T-helper 17 cell (primary cell): ENCODE results near the gene EPM2A. TPM values are rescaled to one million over a fixed set of nuclear protein-coding genes. Genes with fewer than 3 reads are reported as not detected.

Experiments
- ATAC-seq: fragments of 150-1000 bp; cut with Tn5 transposase; 2 replicates; pipeline ENCODE4 v1.10.0; 2021; ENCODE audit warnings: mild to moderate bottlenecking, moderate library complexity
- DNase-seq, 3 donors: peaks; one replicate each; pipeline versions ENCODE4 v3.0.0 to v3.0.0-alpha.2; 2020 to 2021
- H3K9me3 ChIP-seq: one replicate; pipeline ENCODE4 v1.7.0; 2013; ENCODE audit warnings: low read length, mild to moderate bottlenecking; ENCODE audit not compliant: control insufficient read depth, poor library complexity, severe bottlenecking
- H3K27ac Mint-ChIP-seq: one replicate; pipeline ENCODE4 v1.8.0; 2022; ENCODE audit warnings: mild to moderate bottlenecking, moderate library complexity, mixed read lengths
- H3K27me3 Mint-ChIP-seq: one replicate; pipeline ENCODE4 v1.8.0; 2022; ENCODE audit warnings: mixed read lengths
- H3K36me3 Mint-ChIP-seq: one replicate; pipeline ENCODE4 v1.8.0; 2022; ENCODE audit warnings: low read depth, mixed read lengths
- H3K4me1 Mint-ChIP-seq: one replicate; pipeline ENCODE4 v1.8.0; 2022; ENCODE audit warnings: mild to moderate bottlenecking, mixed read lengths
- H3K4me3 Mint-ChIP-seq: one replicate; pipeline ENCODE4 v1.8.0; 2022; ENCODE audit warnings: mild to moderate bottlenecking, moderate library complexity, mixed read lengths
- total RNA-seq, 4 donors: library from RNA in 2 of 4; stranded (reverse) in 2 of 4; gene quantifications; one replicate each; pipeline ENCODE4 v1.2.3 and lab custom pipeline; 2022 to 2026

The EPM2A gene
- total RNA-seq, 2 donors from 2014 or later: 4.5 to 5.7 TPM

GRCh38 chr6:145633981-145634627, 101.2 kb downstream of the EPM2A start:
- H3K9me3 ChIP-seq: no peaks in the 10 kb centered on the region
- H3K4me1 Mint-ChIP-seq: peaks cover 8% of the 10 kb centered on the region
- H3K4me3 Mint-ChIP-seq: no peak overlapping the region
- DNase-seq (peak; percentile 50 to 74 (median 65)), ATAC-seq (peak; percentile 79)
- H3K27ac Mint-ChIP-seq: no peak overlapping the region
- no peaks in the 10 kb centered on the region for H3K27me3 Mint-ChIP-seq
- no peaks in the 10 kb centered on the region for H3K36me3 Mint-ChIP-seq

DNA sequence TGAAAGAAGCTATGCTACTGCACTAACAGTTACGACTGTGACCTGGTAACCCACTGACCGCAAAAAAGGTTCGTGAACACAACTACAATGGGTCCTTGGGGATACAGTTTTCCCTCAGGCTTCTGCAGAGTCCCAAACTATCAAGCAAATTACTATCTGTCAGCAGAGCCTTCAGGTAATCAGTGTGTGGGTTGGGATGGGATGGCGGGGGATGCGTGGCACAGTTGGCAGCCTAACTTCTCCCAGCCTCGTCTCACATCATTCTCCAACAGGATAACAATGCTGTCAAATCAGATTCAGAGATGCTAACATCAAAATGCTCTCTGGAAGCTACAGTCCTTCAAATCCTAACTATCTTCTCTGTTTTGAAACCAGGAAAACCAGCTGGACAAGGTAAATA, 102.3 kb downstream of the EPM2A start:
- peaks cover 8% of the 10 kb centered on the region for H3K4me1 Mint-ChIP-seq
- no peak overlapping the region for H3K27ac Mint-ChIP-seq
- no peaks in the 10 kb centered on the region for H3K36me3 Mint-ChIP-seq
- no peak overlapping the region for H3K4me3 Mint-ChIP-seq
- DNase-seq (no peak), ATAC-seq (no peak)
- no peaks in the 10 kb centered on the region for H3K27me3 Mint-ChIP-seq
- no peaks in the 10 kb centered on the region for H3K9me3 ChIP-seq

DNA sequence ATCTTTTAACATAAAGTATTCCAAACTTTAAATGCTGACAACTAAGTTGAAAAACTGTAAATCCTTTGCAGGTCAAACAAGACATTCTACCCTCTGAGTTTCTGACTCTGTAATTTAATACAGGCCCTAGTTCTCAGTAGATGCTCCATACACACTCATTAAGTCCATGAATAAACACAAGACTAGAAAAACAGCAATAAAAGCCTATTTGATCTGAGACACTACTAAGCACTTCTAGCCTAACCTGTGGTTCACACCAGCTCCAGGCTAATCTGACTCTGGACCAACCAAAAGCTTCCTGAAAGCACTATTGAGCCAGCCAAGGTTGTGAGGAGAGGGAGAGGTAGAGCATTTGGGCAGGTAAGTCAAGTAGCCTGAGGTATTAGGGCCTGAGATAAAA, 103.9 kb downstream of the EPM2A start:
- no peaks in the 10 kb centered on the region for H3K36me3 Mint-ChIP-seq
- no peak overlapping the region for H3K27ac Mint-ChIP-seq
- no peak for ATAC-seq
- H3K4me1 Mint-ChIP-seq: peaks cover 8% of the 10 kb centered on the region
- H3K9me3 ChIP-seq: no peaks in the 10 kb centered on the region
- H3K4me3 Mint-ChIP-seq: no peak overlapping the region
- no peaks in the 10 kb centered on the region for H3K27me3 Mint-ChIP-seq
- no peak for DNase-seq

GRCh38 chr6:145630598-145630997, 104.7 kb downstream of the EPM2A start:
- no peaks in the 10 kb centered on the region for H3K9me3 ChIP-seq
- Mint-ChIP-seq H3K4me1 (peaks cover 8% of the 10 kb centered on the region), H3K36me3 (no peaks in the 10 kb centered on the region), H3K4me3 (no peak overlapping the region), H3K27ac (no peak overlapping the region), H3K27me3 (no peaks in the 10 kb centered on the region)
- ATAC-seq: no peak
- DNase-seq: no peak

- ATAC-seq (no peak), DNase-seq (no peak)
- H3K27me3 Mint-ChIP-seq: no peaks in the 10 kb centered on the region
- no peaks in the 10 kb centered on the region for H3K36me3 Mint-ChIP-seq
- no peak overlapping the region for H3K4me3 Mint-ChIP-seq
- no peak overlapping the region for H3K27ac Mint-ChIP-seq
- no peaks in the 10 kb centered on the region for H3K9me3 ChIP-seq
- peaks cover 7% of the 10 kb centered on the region for H3K4me1 Mint-ChIP-seq
Observed at GRCh38 chr6:145629478-145629877, 105.8 kb downstream of the EPM2A start.

GRCh38 chr6:145627451-145627850, 107.9 kb downstream of the EPM2A start:
- H3K27ac Mint-ChIP-seq: no peak overlapping the region
- no peaks in the 10 kb centered on the region for H3K4me1 Mint-ChIP-seq
- H3K36me3 Mint-ChIP-seq: no peaks in the 10 kb centered on the region
- DNase-seq (no peak), ATAC-seq (no peak)
- no peaks in the 10 kb centered on the region for H3K9me3 ChIP-seq
- no peaks in the 10 kb centered on the region for H3K27me3 Mint-ChIP-seq
- H3K4me3 Mint-ChIP-seq: no peak overlapping the region

DNA sequence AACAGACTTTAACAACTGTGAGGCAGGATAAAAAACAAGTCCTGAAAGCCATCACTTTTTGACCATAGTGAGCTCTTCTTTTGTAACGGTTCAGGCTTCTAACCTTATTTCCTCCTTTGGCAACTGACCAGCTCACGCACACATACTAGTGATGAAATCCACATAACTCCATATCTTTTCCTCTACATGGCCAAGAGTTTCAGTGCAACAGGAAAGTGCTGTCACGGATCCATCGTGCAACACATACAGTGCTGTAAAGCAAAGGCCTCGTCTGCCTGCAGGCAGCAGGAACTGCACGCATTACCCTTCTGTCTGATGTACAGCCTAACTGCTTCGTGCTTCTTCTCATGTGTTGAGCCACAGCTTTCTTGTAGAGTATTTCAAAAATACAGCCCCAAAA, 108.5 kb downstream of the EPM2A start:
- H3K36me3 Mint-ChIP-seq: no peaks in the 10 kb centered on the region
- no peak overlapping the region for H3K27ac Mint-ChIP-seq
- H3K4me3 Mint-ChIP-seq: no peak overlapping the region
- DNase-seq (no peak), ATAC-seq (no peak)
- H3K27me3 Mint-ChIP-seq: no peaks in the 10 kb centered on the region
- no peaks in the 10 kb centered on the region for H3K4me1 Mint-ChIP-seq
- H3K9me3 ChIP-seq: no peaks in the 10 kb centered on the region

GRCh38 chr6:145623231-145623630, 112.1 kb downstream of the EPM2A start:
- no peak overlapping the region for H3K4me3 Mint-ChIP-seq
- no peak for ATAC-seq
- DNase-seq: no peak
- no peaks in the 10 kb centered on the region for H3K27me3 Mint-ChIP-seq
- H3K36me3 Mint-ChIP-seq: no peaks in the 10 kb centered on the region
- no peaks in the 10 kb centered on the region for H3K4me1 Mint-ChIP-seq
- no peaks in the 10 kb centered on the region for H3K9me3 ChIP-seq
- no peak overlapping the region for H3K27ac Mint-ChIP-seq

DNA sequence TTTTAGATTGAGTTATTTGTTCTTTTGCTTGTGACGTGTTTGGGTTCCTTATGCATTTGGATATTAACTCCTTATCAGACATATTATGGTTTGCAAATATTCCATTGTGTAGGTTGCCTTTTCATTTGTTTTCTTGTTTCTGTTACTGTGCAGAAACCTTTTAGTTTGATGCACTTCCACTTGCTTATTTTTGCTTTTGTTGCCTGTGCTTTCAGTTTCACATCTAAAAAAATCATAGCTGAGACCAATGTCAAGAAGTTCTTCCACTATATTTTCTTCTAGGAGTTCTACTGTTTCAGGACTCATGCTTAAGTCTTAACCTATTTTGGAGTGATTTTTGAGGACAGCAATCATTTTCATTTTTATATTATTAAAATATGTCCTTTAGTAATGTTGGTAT, 113.5 kb downstream of the EPM2A start:
- ATAC-seq (no peak), DNase-seq (no peak)
- H3K4me1 Mint-ChIP-seq: no peaks in the 10 kb centered on the region
- H3K27ac Mint-ChIP-seq: no peak overlapping the region
- no peaks in the 10 kb centered on the region for H3K36me3 Mint-ChIP-seq
- no peak overlapping the region for H3K4me3 Mint-ChIP-seq
- no peaks in the 10 kb centered on the region for H3K9me3 ChIP-seq
- no peaks in the 10 kb centered on the region for H3K27me3 Mint-ChIP-seq

DNA sequence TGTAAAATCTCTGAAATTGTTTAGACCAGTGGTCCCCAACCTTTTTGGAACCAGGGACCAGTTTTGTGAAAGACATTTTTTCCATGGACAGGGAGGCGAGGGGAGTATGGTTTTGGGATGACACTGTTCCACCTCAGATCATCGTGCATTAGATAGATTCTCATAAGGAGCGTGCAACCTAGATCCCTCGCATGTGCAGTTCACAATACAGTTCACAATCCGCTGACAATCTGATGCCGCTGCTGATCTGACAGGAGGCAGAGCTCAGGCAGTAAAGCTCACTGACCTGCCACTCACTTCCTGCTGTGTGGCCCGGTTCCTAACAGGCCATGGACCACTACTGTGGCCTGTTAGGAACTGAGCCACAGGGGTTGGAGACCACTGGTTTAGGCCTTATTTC, 115.2 kb downstream of the EPM2A start:
- Mint-ChIP-seq H3K27me3 (no peaks in the 10 kb centered on the region), H3K36me3 (no peaks in the 10 kb centered on the region), H3K4me3 (no peak overlapping the region), H3K4me1 (no peaks in the 10 kb centered on the region), H3K27ac (no peak overlapping the region)
- no peaks in the 10 kb centered on the region for H3K9me3 ChIP-seq
- ATAC-seq: no peak
- DNase-seq: no peak

GRCh38 chr6:145609521-145609920, 125.8 kb downstream of the EPM2A start:
- H3K9me3 ChIP-seq: no peaks in the 10 kb centered on the region
- no peak for ATAC-seq
- Mint-ChIP-seq H3K36me3 (no peaks in the 10 kb centered on the region), H3K4me3 (no peak overlapping the region), H3K27me3 (no peaks in the 10 kb centered on the region), H3K27ac (no peak overlapping the region), H3K4me1 (no peaks in the 10 kb centered on the region)
- no peak for DNase-seq

GRCh38 chr6:145608850-145609249, 126.5 kb downstream of the EPM2A start:
- no peak for ATAC-seq
- no peak overlapping the region for H3K27ac Mint-ChIP-seq

GRCh38 chr6:145603991-145604390, 131.3 kb downstream of the EPM2A start:
- DNase-seq: no peak
- H3K9me3 ChIP-seq: no peaks in the 10 kb centered on the region
- Mint-ChIP-seq H3K4me1 (no peaks in the 10 kb centered on the region), H3K36me3 (no peaks in the 10 kb centered on the region), H3K27ac (no peak overlapping the region), H3K4me3 (no peak overlapping the region), H3K27me3 (no peaks in the 10 kb centered on the region)
- ATAC-seq: no peak

More at GRCh38 chr6:145608850-145609249, 126.5 kb downstream of the EPM2A start:
- DNase-seq: no peak
- Mint-ChIP-seq H3K36me3 (no peaks in the 10 kb centered on the region), H3K4me3 (no peak overlapping the region), H3K27me3 (no peaks in the 10 kb centered on the region), H3K4me1 (no peaks in the 10 kb centered on the region)
- no peaks in the 10 kb centered on the region for H3K9me3 ChIP-seq

DNA sequence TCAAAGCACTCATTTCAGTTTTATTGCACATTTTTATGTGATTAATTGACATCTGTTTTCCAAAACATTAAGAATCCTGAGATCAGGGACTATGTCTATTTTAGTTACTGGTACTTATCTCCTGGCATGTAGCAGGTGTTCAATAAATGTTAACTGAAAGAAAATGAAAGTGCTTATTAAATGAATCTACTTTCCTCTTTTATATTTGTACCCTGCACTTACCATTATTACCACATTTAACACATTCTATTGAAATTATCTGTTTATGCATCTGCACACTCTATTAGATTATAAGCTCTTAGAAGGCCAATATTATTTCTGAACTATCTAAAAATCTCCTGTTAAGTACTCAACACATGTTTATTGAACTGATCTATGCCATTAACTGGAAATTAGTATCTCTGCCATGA, 131.9 kb downstream of the EPM2A start:
- Mint-ChIP-seq H3K36me3 (no peaks in the 10 kb centered on the region), H3K4me1 (no peaks in the 10 kb centered on the region), H3K4me3 (no peak overlapping the region), H3K27ac (no peak overlapping the region), H3K27me3 (no peaks in the 10 kb centered on the region)
- no peaks in the 10 kb centered on the region for H3K9me3 ChIP-seq
- ATAC-seq (no peak), DNase-seq (no peak)
